ENCODE results near the gene SLC25A33.

SLC25A33 gene

GRCh38 chr1:9588551-9589143 lies 49.4 kb downstream of the SLC25A33 start, which contains the start of gene TMEM201:
TMEM201 (plus strand) TSS chr1:9588911; CDS start chr1:9588931, 20 bp downstream.
- peak; percentile 88 to 94 (median 91) for DNase-seq (ENCODE audit: low read depth in 3 of 3, low spot score in 1 of 3)

GRCh38 chr1:9589144-9589718 lies 50.0 kb downstream of the SLC25A33 start:
- peak in 1 of 3 donors; percentile 16 for DNase-seq (ENCODE audit: low read depth in 3 of 3, low spot score in 1 of 3)

- DNase-seq (ENCODE audit: low read depth in 3 of 3, low spot score in 1 of 3) = no peak
These were observed 50.5 kb downstream of the SLC25A33 start for GRCh38 chr1:9589719-9590157.

- no peak for DNase-seq (ENCODE audit: low read depth in 3 of 3, low spot score in 1 of 3)
These were observed 50.9 kb downstream of the SLC25A33 start for GRCh38 chr1:9590201-9590600.

GRCh38 chr1:9590945-9591668 lies 51.8 kb downstream of the SLC25A33 start:
- DNase-seq (ENCODE audit: low read depth in 3 of 3, low spot score in 1 of 3) = no peak

GRCh38 chr1:9591669-9592509 lies 52.6 kb downstream of the SLC25A33 start:
- DNase-seq (ENCODE audit: low read depth in 3 of 3, low spot score in 1 of 3) = no peak

GRCh38 chr1:9592510-9593075 lies 53.3 kb downstream of the SLC25A33 start:
- DNase-seq (ENCODE audit: low read depth in 3 of 3, low spot score in 1 of 3) = no peak

GRCh38 chr1:9593147-9593491 lies 53.9 kb downstream of the SLC25A33 start:
- no peak for DNase-seq (ENCODE audit: low read depth in 3 of 3, low spot score in 1 of 3)

GRCh38 chr1:9593492-9594465 lies 54.5 kb downstream of the SLC25A33 start:
- DNase-seq (ENCODE audit: low read depth in 3 of 3, low spot score in 1 of 3) = no peak

- no peak for DNase-seq (ENCODE audit: low read depth in 3 of 3, low spot score in 1 of 3)
These were observed 55.3 kb downstream of the SLC25A33 start for GRCh38 chr1:9594471-9595155.

- DNase-seq (ENCODE audit: low read depth in 3 of 3, low spot score in 1 of 3) = no peak
These were observed 56.1 kb downstream of the SLC25A33 start for GRCh38 chr1:9595156-9595967.

GRCh38 chr1:9595968-9596340 lies 56.7 kb downstream of the SLC25A33 start:
- DNase-seq (ENCODE audit: low read depth in 3 of 3, low spot score in 1 of 3) = no peak

- DNase-seq (ENCODE audit: low read depth in 3 of 3, low spot score in 1 of 3) = no peak
These were observed 57.3 kb downstream of the SLC25A33 start for GRCh38 chr1:9596415-9597123.

- DNase-seq (ENCODE audit: low read depth in 3 of 3, low spot score in 1 of 3) = no peak
These were observed 58.4 kb downstream of the SLC25A33 start for GRCh38 chr1:9597361-9598315.

- no peak for DNase-seq (ENCODE audit: low read depth in 3 of 3, low spot score in 1 of 3)
These were observed 59.0 kb downstream of the SLC25A33 start for GRCh38 chr1:9598316-9598700.

GRCh38 chr1:9599741-9600140 lies 60.5 kb downstream of the SLC25A33 start:
- no peak for DNase-seq (ENCODE audit: low read depth in 3 of 3, low spot score in 1 of 3)
